DMS153 treated with DMSO at 0.1 percent for 48 hours (cell line): ENCODE data around the gene PSMC2.

ENCODE experiments used
- DNase-seq: peaks from one replicate; lab custom pipeline; 2025; ENCODE audit not compliant: unreplicated experiment; lab: John Stamatoyannopoulos, UW

The PSMC2 gene

GRCh38 chr7:103347507-103348267 lies at the start of gene PSMC2:
Gene PSMC2 (plus strand): TSS chr7:103347643. CDS start chr7:103347712, 69 bp downstream.
- peak; percentile 56 for DNase-seq

- DNase-seq = no peak
These were observed 49.6 kb upstream of the PSMC2 start for GRCh38 chr7:103297837-103298179.

GRCh38 chr7:103299660-103300059 lies 47.8 kb upstream of the PSMC2 start:
- no peak for DNase-seq

GRCh38 chr7:103301441-103301840 lies 46.0 kb upstream of the PSMC2 start:
- no peak for DNase-seq

- DNase-seq = no peak
These were observed 39.8 kb upstream of the PSMC2 start for GRCh38 chr7:103307503-103308231.

GRCh38 chr7:103314852-103315251 lies 32.6 kb upstream of the PSMC2 start:
- DNase-seq = no peak

- DNase-seq = no peak
These were observed 31.0 kb upstream of the PSMC2 start for GRCh38 chr7:103316380-103316941.

- no peak for DNase-seq
These were observed 30.4 kb upstream of the PSMC2 start for GRCh38 chr7:103317009-103317408.

GRCh38 chr7:103325744-103326143 lies 21.7 kb upstream of the PSMC2 start:
- DNase-seq = no peak

GRCh38 chr7:103336761-103337160 lies 10.7 kb upstream of the PSMC2 start:
- DNase-seq = no peak

GRCh38 chr7:103338864-103339263 lies 8.6 kb upstream of the PSMC2 start:
- no peak for DNase-seq

GRCh38 chr7:103341466-103341865 lies 6.0 kb upstream of the PSMC2 start:
- no peak for DNase-seq

- DNase-seq = no peak
These were observed 4.1 kb upstream of the PSMC2 start for GRCh38 chr7:103343332-103343731.

GRCh38 chr7:103343758-103344452 lies 3.5 kb upstream of the PSMC2 start:
- DNase-seq = no peak

- DNase-seq = peak; percentile 79
These were observed 2.8 kb upstream of the PSMC2 start, which contains the start of gene DNAJC2 for GRCh38 chr7:103344453-103345149. Gene DNAJC2 (minus strand): TSS chr7:103344767. CDS start chr7:103344622, 145 bp downstream.

- DNase-seq = no peak
These were observed 1.0 kb upstream of the PSMC2 start for GRCh38 chr7:103346396-103346795.

GRCh38 chr7:103348452-103348851 lies 1.0 kb downstream of the PSMC2 start:
- no peak for DNase-seq

GRCh38 chr7:103348959-103349358 lies 1.5 kb downstream of the PSMC2 start:
- no peak for DNase-seq

GRCh38 chr7:103349805-103350204 lies 2.4 kb downstream of the PSMC2 start:
- DNase-seq = no peak

GRCh38 chr7:103369432-103369831 lies 22.0 kb downstream of the PSMC2 start:
- DNase-seq = no peak
